Endothelial cell of hepatic sinusoid (primary cell): ENCODE results near the gene DIPK2A.

Experiments used
- in situ Hi-C: cut with HindIII; loops from 2 replicates; pipeline ENCODE4 v1.10.0; 2017; ENCODE audit warnings: low sequenced_read_pairs

The DIPK2A gene, protein sequence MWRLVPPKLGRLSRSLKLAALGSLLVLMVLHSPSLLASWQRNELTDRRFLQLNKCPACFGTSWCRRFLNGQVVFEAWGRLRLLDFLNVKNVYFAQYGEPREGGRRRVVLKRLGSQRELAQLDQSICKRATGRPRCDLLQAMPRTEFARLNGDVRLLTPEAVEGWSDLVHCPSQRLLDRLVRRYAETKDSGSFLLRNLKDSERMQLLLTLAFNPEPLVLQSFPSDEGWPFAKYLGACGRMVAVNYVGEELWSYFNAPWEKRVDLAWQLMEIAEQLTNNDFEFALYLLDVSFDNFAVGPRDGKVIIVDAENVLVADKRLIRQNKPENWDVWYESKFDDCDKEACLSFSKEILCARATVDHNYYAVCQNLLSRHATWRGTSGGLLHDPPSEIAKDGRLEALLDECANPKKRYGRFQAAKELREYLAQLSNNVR

DNA sequence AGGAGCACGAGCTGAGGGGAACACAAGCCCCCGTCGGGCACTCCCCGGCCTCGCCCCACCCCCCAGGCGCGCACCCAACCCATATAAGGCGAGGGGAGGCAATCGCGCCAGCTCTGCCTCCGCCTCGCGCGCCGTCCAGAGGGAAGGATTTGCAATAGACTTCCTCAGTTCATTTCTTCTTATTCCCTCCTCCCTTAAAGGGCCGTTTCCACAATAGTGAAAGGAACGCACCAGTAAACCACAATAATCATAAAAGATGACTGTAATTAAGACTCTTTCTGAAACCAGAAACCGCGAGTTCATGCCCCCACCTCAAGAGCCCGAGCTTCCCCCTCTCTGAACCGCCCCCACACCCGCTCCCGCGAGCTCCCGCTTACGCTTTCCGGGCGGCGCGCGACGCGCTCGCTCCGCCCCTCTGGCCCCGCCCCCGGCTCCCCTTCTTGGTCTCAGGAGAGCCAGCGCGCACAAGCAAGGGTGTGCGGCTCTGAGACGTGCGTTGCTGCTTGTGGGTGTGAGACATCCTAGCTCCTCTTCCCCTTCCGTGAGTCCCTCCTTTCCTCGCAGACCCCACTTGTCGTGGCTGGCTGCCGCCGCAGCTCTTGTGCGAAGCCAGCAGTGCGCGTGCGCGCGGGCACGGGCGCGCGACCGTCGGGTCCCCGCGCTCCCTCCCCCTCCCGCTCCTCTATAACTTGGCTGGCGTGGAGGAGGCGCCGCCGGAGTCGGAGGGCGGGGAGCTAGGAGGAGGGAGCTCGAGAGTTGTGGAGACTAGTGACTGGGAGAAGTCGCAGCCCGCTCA, at the start of gene DIPK2A:
Gene DIPK2A (plus strand): TSS at position 465 of the 796 bp plus-strand sequence. CDS start 510 bp downstream, outside the sequence.
- in situ Hi-C loops = no loop called here

DNA sequence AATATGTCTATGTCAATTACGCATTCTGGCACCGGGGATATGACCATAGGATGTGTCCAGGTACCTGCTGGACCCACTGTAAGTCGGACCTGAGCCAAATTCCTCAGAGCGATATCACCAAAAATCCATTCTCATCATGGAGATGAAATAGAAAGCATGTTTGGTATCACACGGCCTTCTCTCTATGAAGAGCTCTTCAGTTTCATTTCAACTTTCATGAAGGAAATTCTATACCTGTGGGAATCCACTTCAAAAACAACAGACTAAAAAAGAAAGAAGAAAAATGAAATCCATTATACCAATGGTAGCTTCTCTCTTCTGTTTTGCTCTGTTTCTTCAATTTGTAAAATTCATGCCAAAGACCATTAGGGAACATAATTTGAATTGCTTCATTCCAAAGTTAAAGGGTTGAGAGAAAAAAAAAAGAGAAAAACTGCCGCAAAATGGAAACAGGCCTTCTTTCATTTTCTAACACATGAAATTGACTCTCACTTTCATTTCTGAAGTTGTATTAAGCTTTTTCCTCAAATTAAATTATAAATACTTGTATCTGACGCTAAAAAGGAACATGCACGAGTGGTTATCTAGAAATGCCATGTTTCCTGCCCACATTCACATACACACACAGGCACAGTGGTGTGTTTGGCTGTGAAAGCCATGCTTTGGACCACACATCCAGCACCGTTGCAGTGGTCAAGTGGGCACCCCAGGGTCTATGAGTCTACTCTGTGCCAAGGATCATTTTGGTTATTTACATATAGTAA, 46.9 kb upstream of the DIPK2A start:
- in situ Hi-C loops = no loop called here

- in situ Hi-C loops = no loop called here
These were observed 43.6 kb upstream of the DIPK2A start for GRCh38 chr3:143928056-143928455.

DNA sequence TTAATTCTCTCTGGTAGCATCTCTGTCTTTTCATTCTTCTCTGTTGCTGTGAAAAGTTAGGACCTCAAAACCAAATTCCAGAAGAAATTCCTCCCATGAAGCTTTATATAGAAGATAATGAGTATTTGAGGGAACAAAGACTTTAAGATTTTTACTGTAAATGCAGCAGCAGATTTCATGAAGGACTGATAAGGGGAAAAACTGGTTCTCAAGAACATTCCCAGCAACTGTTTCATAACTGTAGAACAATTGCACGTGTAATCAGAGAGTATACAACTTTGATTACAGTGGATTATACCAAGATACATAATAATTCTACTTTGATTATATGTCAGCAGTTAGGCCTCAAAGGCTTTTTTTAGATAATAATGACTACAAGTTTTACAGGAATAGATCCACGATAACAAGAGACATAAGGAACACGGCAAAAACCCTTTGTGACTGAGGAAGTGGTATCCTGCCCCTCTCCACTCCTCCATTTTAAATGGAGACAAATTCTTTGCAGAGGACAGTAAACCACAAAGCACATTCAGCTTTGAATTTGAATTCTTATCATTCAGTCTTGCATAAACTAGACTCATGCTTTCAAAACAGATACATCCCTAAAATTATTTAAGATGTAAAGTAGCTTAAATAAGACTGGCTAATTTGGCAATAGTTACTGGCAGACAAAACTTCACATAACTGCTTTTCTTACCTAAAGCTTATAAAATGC, 42.9 kb upstream of the DIPK2A start:
- in situ Hi-C loops = no loop called here

DNA sequence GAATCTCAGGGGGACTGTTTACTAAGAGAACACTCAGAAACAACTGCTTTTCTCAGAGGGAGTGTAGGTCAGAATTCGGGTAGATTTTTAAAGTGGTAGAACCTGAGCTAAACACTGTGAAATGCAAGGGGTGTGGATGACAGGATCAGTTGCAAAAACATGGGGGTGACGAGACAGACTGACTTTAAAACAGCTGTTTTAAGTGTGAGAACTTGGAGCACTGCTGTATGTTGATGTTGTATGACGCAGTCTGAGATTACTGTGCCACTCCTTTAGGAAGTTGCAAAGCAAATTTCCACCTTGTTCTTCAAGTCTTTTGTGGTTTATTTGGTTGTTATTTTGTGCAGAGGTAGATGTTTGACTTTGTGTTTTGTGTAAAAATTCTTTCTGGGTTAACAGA, 36.8 kb upstream of the DIPK2A start:
- in situ Hi-C loops = no loop called here

GRCh38 chr3:143935678-143936077, 35.9 kb upstream of the DIPK2A start:
- in situ Hi-C loops = no loop called here

DNA sequence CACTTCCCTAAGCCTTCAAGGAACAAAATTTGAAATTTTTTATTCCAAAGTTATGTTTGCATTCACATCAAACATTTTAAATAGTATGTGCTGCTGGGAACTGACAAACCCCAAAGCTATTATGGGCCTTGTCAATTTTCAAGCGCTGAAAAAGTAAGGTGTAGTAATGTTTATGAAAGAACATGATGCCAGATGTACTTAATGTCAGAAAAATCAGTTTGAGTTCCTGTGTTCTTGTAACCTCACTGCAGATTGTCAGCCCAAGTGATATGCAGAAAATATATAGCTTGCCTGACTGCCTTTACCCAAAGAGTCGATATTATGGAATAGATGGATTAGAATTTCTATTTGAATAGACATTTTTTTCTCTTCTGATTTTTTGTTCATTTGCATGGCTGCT, 20.8 kb upstream of the DIPK2A start:
- in situ Hi-C loops = no loop called here

DNA sequence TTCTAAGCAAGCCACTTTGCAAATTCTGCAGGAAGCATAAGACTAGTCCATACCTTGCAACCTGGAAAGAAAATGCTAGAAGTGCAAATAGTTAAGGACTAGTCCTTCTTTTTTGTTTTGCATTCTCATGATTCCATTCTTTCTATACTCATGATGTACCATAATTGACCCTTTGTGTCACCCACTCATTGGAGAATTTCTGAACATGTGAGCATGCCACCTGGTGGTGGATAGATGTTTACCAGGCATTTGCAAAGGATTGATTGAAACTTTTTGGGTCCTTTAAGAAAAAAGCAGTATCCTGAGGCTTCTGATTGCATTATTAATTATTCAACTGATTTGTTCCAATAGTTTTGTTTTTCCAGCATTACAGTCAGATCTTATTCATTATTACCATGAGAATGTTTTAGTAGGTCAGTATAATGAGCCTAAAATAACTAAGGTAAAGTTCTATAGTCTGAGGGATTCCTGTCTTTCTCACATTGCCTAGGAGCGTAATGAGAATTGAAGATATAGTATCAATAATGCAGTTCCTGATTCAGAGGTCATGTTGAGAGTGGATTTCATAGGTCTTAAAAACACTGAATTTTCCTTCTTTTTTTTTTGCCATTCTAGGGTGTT, 20.2 kb upstream of the DIPK2A start:
- in situ Hi-C loops = no loop called here

GRCh38 chr3:143952569-143953072, 19.0 kb upstream of the DIPK2A start:
- in situ Hi-C loops = no loop called here

GRCh38 chr3:143955113-143955512, 16.5 kb upstream of the DIPK2A start:
- in situ Hi-C loops = no loop called here

GRCh38 chr3:143956838-143957237, 14.8 kb upstream of the DIPK2A start:
- in situ Hi-C loops = no loop called here

DNA sequence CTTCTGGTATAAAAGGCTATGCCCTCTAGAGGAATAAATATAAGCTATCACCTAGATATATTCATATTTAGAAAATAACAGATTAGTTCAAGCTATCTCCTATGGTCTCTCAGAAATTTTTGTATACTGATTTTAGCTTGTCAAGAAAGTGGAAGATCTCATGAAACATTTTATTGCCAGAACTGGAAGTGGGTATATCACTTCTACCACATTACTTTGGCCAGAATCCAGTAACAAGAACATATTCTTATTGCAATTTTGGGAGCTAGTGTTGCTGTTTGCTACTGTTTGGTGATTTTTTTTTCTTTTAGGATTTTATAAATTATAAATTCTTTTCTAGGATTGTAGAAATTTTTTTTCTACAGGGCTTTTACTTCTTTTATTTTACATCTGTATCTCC, 14.2 kb upstream of the DIPK2A start:
- in situ Hi-C loops = no loop called here

DNA sequence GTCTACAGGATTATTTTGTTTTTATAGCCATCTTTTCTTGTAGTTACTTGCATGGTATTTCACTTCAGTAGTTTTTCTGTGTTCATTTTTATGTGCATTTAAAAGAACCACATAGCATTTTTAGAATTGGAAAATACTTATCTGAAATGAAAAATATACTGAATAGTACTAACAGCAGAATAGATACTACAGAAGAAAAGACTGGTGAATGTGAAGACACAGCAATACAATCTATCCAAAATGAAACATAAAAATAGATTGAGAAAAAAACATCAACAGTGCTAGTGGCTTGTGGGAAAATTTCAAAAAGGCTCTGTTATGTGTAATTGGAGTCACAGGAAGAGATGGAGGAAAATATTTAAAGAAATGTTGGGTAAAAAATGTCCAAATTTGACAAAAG, 12.7 kb upstream of the DIPK2A start:
- in situ Hi-C loops = no loop called here

GRCh38 chr3:143961342-143961741, 10.3 kb upstream of the DIPK2A start:
- in situ Hi-C loops = no loop called here

DNA sequence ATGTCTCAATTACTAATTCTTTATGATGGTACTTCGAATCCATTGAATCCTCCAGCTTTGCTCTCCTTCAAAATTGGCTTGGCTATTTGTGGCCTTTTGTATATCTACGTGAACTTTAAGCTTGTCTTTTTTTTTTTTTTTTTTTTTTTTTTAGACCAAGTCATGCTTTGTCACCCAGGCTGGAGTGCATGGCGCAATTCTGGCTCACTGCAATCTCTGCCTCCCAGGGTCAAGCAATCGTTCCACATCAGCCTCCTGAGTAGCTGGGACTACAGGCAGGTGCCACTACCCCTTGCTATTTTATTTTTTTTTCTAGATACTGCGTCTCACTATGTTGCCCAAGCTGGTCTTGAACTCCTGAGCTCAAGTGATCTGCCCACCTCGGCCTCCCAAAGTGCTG, 7.7 kb upstream of the DIPK2A start:
- in situ Hi-C loops = no loop called here

GRCh38 chr3:143970773-143971358, 757 bp upstream of the DIPK2A start:
- in situ Hi-C loops = no loop called here

- in situ Hi-C loops = no loop called here
These were observed 507 bp downstream of the DIPK2A start for GRCh38 chr3:143972155-143972504.

DNA sequence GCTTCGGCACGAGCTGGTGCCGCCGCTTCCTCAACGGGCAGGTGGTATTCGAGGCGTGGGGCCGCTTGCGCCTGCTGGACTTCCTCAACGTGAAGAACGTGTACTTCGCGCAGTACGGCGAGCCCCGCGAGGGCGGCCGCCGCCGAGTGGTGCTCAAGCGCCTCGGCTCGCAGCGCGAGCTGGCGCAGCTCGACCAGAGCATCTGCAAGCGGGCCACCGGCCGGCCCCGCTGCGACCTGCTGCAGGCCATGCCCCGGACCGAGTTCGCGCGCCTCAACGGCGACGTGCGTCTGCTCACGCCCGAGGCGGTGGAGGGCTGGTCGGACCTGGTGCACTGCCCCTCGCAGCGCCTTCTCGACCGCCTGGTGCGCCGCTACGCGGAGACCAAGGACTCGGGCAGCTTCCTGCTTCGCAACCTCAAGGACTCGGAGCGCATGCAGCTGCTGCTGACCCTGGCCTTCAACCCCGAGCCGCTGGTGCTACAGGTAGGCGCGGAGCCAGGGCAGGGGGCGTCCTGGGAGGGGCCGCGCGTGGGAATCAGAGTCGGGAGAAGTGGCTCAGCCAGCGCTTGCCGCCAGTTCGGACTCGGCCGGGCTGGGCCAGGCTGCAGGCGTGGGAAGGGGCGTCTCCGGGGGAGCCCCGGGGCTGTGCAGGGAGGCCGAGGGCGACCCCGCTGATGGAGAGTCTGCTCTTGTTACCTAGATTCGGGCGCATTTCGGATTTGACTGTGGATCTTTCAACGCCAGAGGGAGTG, 1.1 kb downstream of the DIPK2A start:
- in situ Hi-C loops = no loop called here
